Tibial artery (tissue), 4 donors: ENCODE data around the gene ASB6.
"Not testable (repeated sequence)": the region's sequence is repeated elsewhere in the genome, so short reads cannot be mapped to it uniquely, and the experiment has no call there.

Experiments used
- DNase-seq, 2 donors: peaks; one replicate each; pipeline ENCODE4 v3.0.0-alpha.2; 2019
- H3K27ac ChIP-seq, 2 donors: fragments of 200-600 bp; sonication (generic) in 1 of 2; 1 replicate in 1 of 2; 2 replicates in 1 of 2; pipeline ENCODE4 v1.5.1; 2018 to 2019; ENCODE audit warnings: mild to moderate bottlenecking in 1 of 2
- H3K27me3 ChIP-seq, 2 donors: fragments of 200-600 bp; sonication (generic) in 1 of 2; one replicate each; pipeline versions ENCODE4 v1.5.1 to v1.6.0; 2016 to 2019
- H3K36me3 ChIP-seq, 3 donors: fragments of 200-600 bp; sonication (generic) in 2 of 3; one replicate each; pipeline ENCODE4 v1.5.1; 2016 to 2019; ENCODE audit warnings: mild to moderate bottlenecking in 2 of 3
- H3K4me1 ChIP-seq, 4 donors: fragments of 200-600 bp; sonication (generic) in 2 of 4; 1 replicate in 3 of 4; 2 replicates in 1 of 4; pipeline ENCODE4 v1.5.1; 2016 to 2019
- H3K4me3 ChIP-seq, 2 donors: fragments of 200-600 bp; sonication (generic) in 1 of 2; 1 replicate in 1 of 2; 2 replicates in 1 of 2; pipeline ENCODE4 v1.5.1; 2018 to 2019; ENCODE audit warnings: mild to moderate bottlenecking in 2 of 2
- H3K9me3 ChIP-seq, 3 donors: fragments of 200-600 bp; sonication (generic) in 1 of 3; one replicate each; pipeline ENCODE4 v1.5.1; 2016 to 2019
- CTCF ChIP-seq, 2 experiments: fragments of 200-600 bp in 1 of 2; fragments of 450-650 bp in 1 of 2; IDR thresholded peaks; one replicate each; pipeline ENCODE4 v1.5.1; 2017 to 2019; ENCODE audit warnings: antibody characterized with exemption in 2 of 2, mild to moderate bottlenecking in 1 of 2, moderate library complexity in 1 of 2
- intact Hi-C: fragments of 100-400 bp; cut with DNase I; formaldehyde crosslinking; loops from one replicate; pipeline ENCODE4 v1.15.0; 2023; ENCODE audit warnings: low total_unique reads

Gene ASB6

GRCh38 chr9:129596541-129597331 lies 45.2 kb downstream of the ASB6 start:
- no peaks in the 10 kb centered on the region for H3K9me3 ChIP-seq
- intact Hi-C loops: no loop called here
- TF ChIP-seq CTCF (IDR thresholded peaks at IDR 0.05): no peak
- peak overlapping the region; percentile 47 to 56 for H3K4me3 ChIP-seq
- DNase-seq: peak; percentile 73 to 89
- peaks cover 0 to 24% (median 13%) of the 10 kb centered on the region in 4 donors for H3K4me1 ChIP-seq
- H3K36me3 ChIP-seq: no peaks in the 10 kb centered on the region
- no peaks in the 10 kb centered on the region for H3K27me3 ChIP-seq
- H3K27ac ChIP-seq: peak overlapping the region; percentile 88 to 89

GRCh38 chr9:129595903-129596540 lies 45.9 kb downstream of the ASB6 start:
- intact Hi-C loops: no loop called here

GRCh38 chr9:129595311-129595741 lies 46.6 kb downstream of the ASB6 start:
- H3K4me1 ChIP-seq: peaks cover 0 to 24% (median 13%) of the 10 kb centered on the region in 4 donors
- no peak overlapping the region for H3K4me3 ChIP-seq
- TF ChIP-seq CTCF (IDR thresholded peaks at IDR 0.05): no peak
- no peaks in the 10 kb centered on the region for H3K27me3 ChIP-seq
- H3K9me3 ChIP-seq: no peaks in the 10 kb centered on the region
- DNase-seq: no peak
- no peaks in the 10 kb centered on the region for H3K36me3 ChIP-seq
- intact Hi-C loops: no loop called here
- peak overlapping the region; percentile 23 to 88 for H3K27ac ChIP-seq

More at GRCh38 chr9:129595903-129596540, 45.9 kb downstream of the ASB6 start:
- peaks cover 0 to 24% (median 13%) of the 10 kb centered on the region in 4 donors for H3K4me1 ChIP-seq
- H3K36me3 ChIP-seq: no peaks in the 10 kb centered on the region
- H3K4me3 ChIP-seq: no peak overlapping the region
- no peaks in the 10 kb centered on the region for H3K9me3 ChIP-seq
- DNase-seq: no peak
- H3K27me3 ChIP-seq: no peaks in the 10 kb centered on the region
- peak overlapping the region; percentile 88 to 89 for H3K27ac ChIP-seq
- no peak for TF ChIP-seq CTCF (IDR thresholded peaks at IDR 0.05)

- intact Hi-C loops: no loop called here
- no peak for TF ChIP-seq CTCF (IDR thresholded peaks at IDR 0.05)
Measured at GRCh38 chr9:129594632-129595031, 47.3 kb downstream of the ASB6 start.

GRCh38 chr9:129592790-129593189 lies 49.2 kb downstream of the ASB6 start:
- H3K27me3 ChIP-seq, intact Hi-C loops: not testable (repeated sequence)
- H3K4me1 ChIP-seq: peaks cover 0 to 16% (median 10%) of the 10 kb centered on the region in 4 donors

More at GRCh38 chr9:129594632-129595031, 47.3 kb downstream of the ASB6 start:
- Histone ChIP-seq H3K36me3 (no peaks in the 10 kb centered on the region), H3K27ac (no peak overlapping the region), H3K4me3 (no peak overlapping the region), H3K27me3 (no peaks in the 10 kb centered on the region), H3K9me3 (no peaks in the 10 kb centered on the region), H3K4me1 (peaks cover 0 to 24% (median 13%) of the 10 kb centered on the region in 4 donors)
- no peak for DNase-seq

GRCh38 chr9:129591916-129592315 lies 50.0 kb downstream of the ASB6 start:
- Histone ChIP-seq H3K4me3 (no peak overlapping the region), H3K4me1 (peaks cover 0 to 8% (median 4%) of the 10 kb centered on the region in 4 donors), H3K36me3 (no peaks in the 10 kb centered on the region), H3K9me3 (no peaks in the 10 kb centered on the region), H3K27ac (no peak overlapping the region), H3K27me3 (no peaks in the 10 kb centered on the region)
- DNase-seq: no peak
- TF ChIP-seq CTCF (IDR thresholded peaks at IDR 0.05): no peak
- intact Hi-C loops: no loop called here

More at GRCh38 chr9:129592790-129593189, 49.2 kb downstream of the ASB6 start:
- DNase-seq, H3K27ac ChIP-seq, H3K4me3 ChIP-seq, H3K9me3 ChIP-seq, H3K36me3 ChIP-seq: not testable (repeated sequence)
